NT2/D1 (cell line): ENCODE measurements around the gene TMEM184A.

ENCODE experiments used
- DNase-seq: peaks from one replicate; pipeline ENCODE4 v3.0.0-alpha.2; 2011; ENCODE audit warnings: low read depth, low spot score
- H3K27me3 ChIP-seq: 2 replicates; pipeline ENCODE4 v1.6.0; 2011; ENCODE audit warnings: mild to moderate bottlenecking; ENCODE audit not compliant: insufficient read length, insufficient read depth
- H3K36me3 ChIP-seq: 2 replicates; pipeline ENCODE4 v1.6.1; 2011; ENCODE audit warnings: mild to moderate bottlenecking, low read length, mixed read lengths; ENCODE audit not compliant: insufficient read depth, insufficient read length
- H3K4me1 ChIP-seq: 2 replicates; pipeline ENCODE4 v1.5.1; 2011; ENCODE audit not compliant: insufficient read depth, insufficient read length
- H3K4me3 ChIP-seq: 2 replicates; pipeline ENCODE4 v1.5.1; 2011; ENCODE audit warnings: low read depth; ENCODE audit not compliant: insufficient read length
- H3K9ac ChIP-seq: 2 replicates; pipeline ENCODE4 v1.6.0; 2011; ENCODE audit warnings: low read depth; ENCODE audit not compliant: insufficient read length
- H3K9me3 ChIP-seq: 2 replicates; pipeline ENCODE4 v1.5.1; 2011; ENCODE audit warnings: mild to moderate bottlenecking, low read length; ENCODE audit not compliant: insufficient read depth
- SUZ12 ChIP-seq: IDR thresholded peaks from 2 replicates; pipeline ENCODE4 v1.6.1; 2011; ENCODE audit not compliant: insufficient read length, insufficient read depth; ENCODE audit errors: extremely low read depth
- YY1 ChIP-seq: IDR thresholded peaks from 2 replicates; pipeline ENCODE4 v1.6.1; 2011; ENCODE audit not compliant: insufficient read length, insufficient read depth
- ZNF274 ChIP-seq: IDR thresholded peaks from 2 replicates; pipeline ENCODE4 v1.6.1; 2011; ENCODE audit warnings: mild to moderate bottlenecking, low read depth, low read length

The TMEM184A gene

DNA sequence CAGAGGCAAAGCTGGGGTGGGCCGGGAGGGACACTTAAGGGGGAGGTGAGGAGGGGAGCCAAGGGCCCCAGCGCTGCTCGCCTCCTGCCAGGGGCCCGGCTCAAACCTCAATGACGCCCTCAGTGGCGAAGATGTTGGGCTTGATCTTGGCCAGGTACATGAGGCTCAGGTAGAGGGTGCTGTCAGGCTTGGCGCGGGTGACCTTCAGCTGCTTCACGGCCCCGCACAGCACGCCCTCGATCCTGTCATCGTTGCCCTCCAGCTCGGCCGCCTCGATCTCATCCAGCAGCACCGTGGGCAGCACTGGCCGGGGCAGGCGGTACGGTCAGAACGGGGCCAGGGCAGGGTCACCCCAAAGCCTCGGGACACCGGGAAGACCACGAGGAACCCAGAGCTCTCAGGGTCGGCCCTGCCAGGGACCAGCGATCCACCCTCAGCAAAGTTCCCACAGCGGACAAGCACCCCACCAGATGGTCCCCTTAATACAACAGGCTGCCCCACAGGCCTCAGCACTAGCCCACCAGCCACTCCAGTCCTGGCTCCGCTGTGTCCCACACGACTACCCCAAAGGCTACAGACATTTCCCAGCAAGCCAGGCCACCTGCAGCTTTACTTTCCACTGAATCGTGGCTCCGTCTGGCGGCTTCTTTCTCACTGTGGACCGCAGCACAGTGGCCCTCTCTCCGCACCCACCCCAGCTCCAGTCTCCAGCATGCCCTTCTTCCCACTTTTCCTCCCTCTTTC is 55.8 kb downstream of the TMEM184A start:
- DNase-seq, result no peak
- no peaks in the 10 kb centered on the region for H3K27me3 ChIP-seq
- H3K9me3 ChIP-seq, result no peaks in the 10 kb centered on the region
- no peak overlapping the region for H3K4me3 ChIP-seq
- TF ChIP-seq SUZ12 (no peak), YY1 (no peak), ZNF274 (no peak)
- peaks cover 2% of the 10 kb centered on the region for H3K4me1 ChIP-seq
- H3K36me3 ChIP-seq, result peaks cover 77% of the 10 kb centered on the region
- no peak overlapping the region for H3K9ac ChIP-seq

DNA sequence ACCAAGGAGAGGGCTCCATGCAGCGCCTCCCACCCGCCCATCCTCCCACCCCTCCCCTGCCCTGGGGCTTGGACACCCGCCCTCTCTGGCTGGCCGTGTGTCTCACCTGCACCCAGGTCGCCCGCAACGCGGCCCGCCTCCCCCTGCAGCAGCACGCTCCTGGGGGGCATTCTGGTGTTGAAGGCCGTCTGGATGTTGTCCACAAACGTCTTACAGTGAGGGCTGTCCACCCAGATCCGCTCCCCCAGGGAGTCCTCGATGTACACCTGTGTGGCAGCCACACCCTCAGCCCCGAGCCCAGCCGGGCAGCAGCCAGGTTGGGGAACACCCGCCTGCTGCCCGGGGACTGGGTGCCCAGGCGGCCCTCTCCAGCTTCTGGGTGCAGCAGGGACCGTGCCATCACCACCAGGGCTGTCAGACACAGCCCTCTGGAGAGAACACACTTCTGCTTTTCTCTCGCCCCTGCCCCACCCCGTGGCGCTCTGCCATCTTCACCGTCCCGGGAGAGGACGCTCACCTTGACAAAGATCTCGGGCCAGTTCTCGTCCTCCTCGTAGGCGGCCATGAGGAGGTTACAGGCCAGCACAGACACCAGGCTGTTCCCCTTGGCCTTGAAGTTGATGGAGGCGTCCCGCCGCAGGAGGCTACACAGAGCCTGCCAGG is 56.5 kb downstream of the TMEM184A start:
- no peaks in the 10 kb centered on the region for H3K9me3 ChIP-seq
- H3K36me3 ChIP-seq, result peaks cover 84% of the 10 kb centered on the region
- TF ChIP-seq YY1 (no peak), ZNF274 (no peak), SUZ12 (no peak)
- H3K4me1 ChIP-seq, result peaks cover 2% of the 10 kb centered on the region
- no peak overlapping the region for H3K4me3 ChIP-seq
- H3K27me3 ChIP-seq, result no peaks in the 10 kb centered on the region
- no peak overlapping the region for H3K9ac ChIP-seq
- no peak for DNase-seq

DNA sequence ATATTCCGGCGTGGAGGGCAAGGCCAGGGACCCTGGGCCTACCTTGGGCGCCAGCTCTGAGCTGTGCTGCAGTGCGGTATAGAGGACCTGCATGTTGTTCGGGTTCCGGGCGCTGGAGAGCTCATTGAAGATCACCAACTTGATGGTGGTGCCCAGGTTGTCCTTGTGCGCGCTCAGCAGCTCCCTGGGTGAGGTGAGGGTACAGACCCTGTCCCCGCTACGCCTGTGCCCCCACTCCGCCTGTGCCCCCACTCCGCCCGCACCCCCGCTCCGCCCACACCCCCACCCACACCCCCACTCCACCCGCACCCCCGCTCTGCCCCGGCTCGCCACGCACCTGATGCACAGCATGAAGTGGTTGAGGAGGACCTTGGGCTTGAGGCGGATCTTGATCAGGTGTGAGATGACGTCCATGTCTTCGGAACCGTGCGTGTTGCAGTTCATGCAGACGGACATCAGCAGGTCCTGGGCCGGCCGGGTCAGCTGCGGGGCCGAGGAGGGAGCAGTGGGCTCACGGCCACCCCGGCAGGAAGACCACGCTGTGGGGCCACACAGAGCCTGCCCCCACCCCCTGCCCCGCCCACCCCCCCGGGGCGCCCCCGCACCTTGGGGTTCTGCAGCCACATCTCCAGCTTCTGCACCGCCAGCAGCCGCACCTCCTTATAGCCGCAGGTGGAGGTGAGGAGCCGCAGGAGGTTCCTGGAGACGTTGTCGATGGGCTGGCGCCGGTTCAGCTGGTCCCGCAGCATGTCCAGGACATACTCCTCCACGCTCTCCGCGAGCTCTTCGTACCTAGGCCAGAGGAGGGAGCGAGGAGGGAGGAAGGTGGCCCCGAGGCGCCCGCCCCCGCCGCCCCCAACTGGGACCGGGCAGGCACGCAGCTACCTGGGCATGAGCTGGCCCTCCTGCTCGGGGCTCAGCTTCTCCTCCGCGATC is 57.4 kb downstream of the TMEM184A start:
- H3K9me3 ChIP-seq, result no peaks in the 10 kb centered on the region
- H3K4me1 ChIP-seq, result peaks cover 2% of the 10 kb centered on the region
- no peaks in the 10 kb centered on the region for H3K27me3 ChIP-seq
- no peak for DNase-seq
- TF ChIP-seq SUZ12 (no peak), YY1 (no peak), ZNF274 (no peak)
- H3K9ac ChIP-seq, result no peak overlapping the region
- H3K36me3 ChIP-seq, result peaks cover 93% of the 10 kb centered on the region
- no peak overlapping the region for H3K4me3 ChIP-seq

DNA sequence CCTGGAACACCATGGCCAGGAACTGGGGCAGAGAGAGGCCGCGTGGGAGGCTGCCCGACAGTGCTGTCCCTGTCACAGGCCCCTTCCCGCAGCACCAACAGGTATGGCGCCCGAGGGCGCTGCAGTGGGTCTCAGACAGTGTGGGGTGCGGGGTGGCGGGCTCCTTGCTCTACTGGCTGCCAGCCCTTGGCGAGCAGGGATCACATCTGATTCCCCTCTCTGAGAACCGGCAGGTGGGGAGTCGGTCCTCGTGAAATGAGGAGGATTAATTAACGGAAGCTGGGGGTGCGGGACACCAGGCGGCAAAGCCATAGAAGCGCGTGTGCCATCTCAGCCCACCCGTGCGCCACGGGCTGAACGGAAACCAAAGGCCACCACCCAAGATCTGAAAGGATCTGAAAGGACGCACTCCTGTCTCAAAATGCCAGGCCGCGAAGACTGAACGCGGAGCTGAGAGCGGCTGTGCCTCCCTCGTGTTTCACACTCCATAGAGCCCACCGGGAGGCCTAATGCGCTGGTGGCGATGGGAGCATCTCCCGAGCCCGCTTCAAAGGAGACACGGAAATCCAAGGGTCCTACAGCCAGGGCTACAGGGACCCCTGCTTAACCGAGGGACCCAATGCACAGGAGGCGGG is 58.6 kb downstream of the TMEM184A start:
- Histone ChIP-seq H3K4me1 (no peaks in the 10 kb centered on the region), H3K27me3 (no peaks in the 10 kb centered on the region), H3K36me3 (peaks cover 95% of the 10 kb centered on the region), H3K9me3 (no peaks in the 10 kb centered on the region), H3K4me3 (no peak overlapping the region), H3K9ac (no peak overlapping the region)
- DNase-seq, result no peak
- TF ChIP-seq SUZ12 (no peak), ZNF274 (no peak), YY1 (no peak)

DNA sequence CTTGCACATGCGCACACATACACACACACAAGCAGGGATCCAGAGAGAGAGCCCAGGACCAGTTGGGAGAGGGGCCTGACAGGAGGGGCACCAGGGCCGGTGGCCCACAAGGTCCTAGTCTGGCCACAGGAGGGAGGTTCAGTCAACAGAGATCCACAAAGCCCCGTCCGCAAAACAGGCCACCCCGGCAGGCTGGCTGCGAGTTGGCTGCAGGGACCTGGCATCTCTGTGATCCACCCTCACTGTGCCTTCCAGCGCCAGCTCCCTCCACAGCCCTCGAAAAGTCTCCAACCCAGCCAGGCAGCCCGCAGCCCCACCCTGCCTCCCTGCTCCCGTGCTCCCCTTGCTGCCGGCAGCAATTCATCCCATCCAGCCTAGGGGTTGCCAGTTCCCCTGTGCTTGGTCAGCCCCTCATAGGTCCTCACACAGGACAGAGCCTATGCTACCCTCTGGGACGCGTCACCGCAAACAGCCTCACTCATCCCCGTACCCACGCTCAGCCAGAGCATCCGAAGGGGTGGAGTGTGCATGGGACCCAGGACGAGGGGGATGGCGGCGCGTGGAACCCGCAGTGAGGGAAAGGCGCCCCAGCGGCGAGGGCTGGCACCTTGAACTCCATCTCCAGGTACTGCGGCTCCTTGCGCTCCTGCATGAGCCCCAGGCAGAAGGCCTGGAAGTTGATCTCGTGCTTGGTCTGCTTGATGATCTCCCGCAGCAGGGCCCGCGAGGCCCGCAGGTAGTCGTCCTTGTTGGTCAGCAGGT is 59.3 kb downstream of the TMEM184A start:
- no peaks in the 10 kb centered on the region for H3K9me3 ChIP-seq
- H3K9ac ChIP-seq, result no peak overlapping the region
- no peaks in the 10 kb centered on the region for H3K4me1 ChIP-seq
- H3K4me3 ChIP-seq, result no peak overlapping the region
- H3K27me3 ChIP-seq, result no peaks in the 10 kb centered on the region
- DNase-seq, result no peak
- no peak for TF ChIP-seq SUZ12
- TF ChIP-seq ZNF274, result no peak
- no peak for TF ChIP-seq YY1
- peaks cover 95% of the 10 kb centered on the region for H3K36me3 ChIP-seq

DNA sequence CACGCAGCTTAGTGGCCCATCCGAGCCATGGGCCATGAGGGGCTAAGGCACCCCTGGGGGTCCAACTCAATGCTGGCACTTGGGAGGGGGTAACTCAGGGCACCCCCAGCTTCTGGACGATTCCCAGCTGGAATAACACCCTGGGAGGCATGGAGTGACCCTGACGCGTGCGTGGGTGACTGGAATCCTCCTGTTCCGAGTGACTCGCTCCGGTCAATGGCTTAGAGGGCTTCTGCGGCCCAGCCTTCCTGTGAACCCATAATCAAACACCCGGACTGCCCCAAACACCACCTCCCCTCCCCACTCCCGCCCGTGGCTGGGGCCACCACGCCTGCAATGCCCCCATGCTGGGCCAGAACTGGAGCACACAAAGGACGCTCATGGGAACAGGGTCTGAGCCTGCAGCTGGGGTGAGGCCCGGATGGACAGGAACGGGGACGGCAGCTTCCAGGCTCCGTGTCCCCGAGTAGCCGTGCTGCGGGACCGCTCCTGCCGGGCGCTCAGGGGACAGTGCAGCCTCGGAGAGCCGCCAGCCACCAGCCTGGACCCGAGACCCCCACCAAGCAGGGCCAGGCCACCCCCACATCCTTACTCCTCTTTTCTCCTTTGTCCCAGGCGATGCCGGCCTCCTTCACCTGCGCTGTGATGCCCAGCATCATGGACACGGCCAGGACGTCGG is 60.3 kb downstream of the TMEM184A start:
- H3K36me3 ChIP-seq, result peaks cover 95% of the 10 kb centered on the region
- H3K27me3 ChIP-seq, result no peaks in the 10 kb centered on the region
- H3K4me3 ChIP-seq, result no peak overlapping the region
- no peaks in the 10 kb centered on the region for H3K9me3 ChIP-seq
- TF ChIP-seq YY1 (no peak), ZNF274 (no peak), SUZ12 (no peak)
- no peaks in the 10 kb centered on the region for H3K4me1 ChIP-seq
- no peak overlapping the region for H3K9ac ChIP-seq
- DNase-seq, result no peak
